Loucy (cell line): Measurements from ENCODE around the gene VDAC2.

Experiments used
- CTCF ChIP-seq: fragments of 200-600 bp; sonication (generic); conservative IDR thresholded peaks from 2 replicates; pipeline ENCODE4 v1.5.1; 2014; ENCODE audit warnings: mild to moderate bottlenecking, antibody characterized with exemption, low read length
- EZH2phosphoT487 ChIP-seq: fragments of 200-600 bp; IDR thresholded peaks from 2 replicates; pipeline ENCODE4 v1.6.1; 2018; ENCODE audit warnings: antibody characterized with exemption, mild to moderate bottlenecking, moderate library complexity, borderline replicate concordance

- TF ChIP-seq CTCF (no peak), EZH2phosphoT487 (no peak)
These were observed 21.1 kb upstream of the VDAC2 start for GRCh38 chr10:75189266-75190096.
